Smooth muscle cell (in vitro differentiated cells): Measurements from ENCODE around the gene BTBD9. TPM values are rescaled to one million over a fixed set of nuclear protein-coding genes. Genes with fewer than 3 reads are reported as not detected.

ENCODE experiments used
- DNase-seq: peaks from one replicate; lab custom pipeline; 2025; ENCODE audit not compliant: unreplicated experiment; lab: John Stamatoyannopoulos, UW
- H2AFZ ChIP-seq: fragments of 200-600 bp; sonication (generic); 2 replicates; pipeline ENCODE4 v1.6.0; 2016; ENCODE audit warnings: antibody characterized with exemption, low read depth, mild to moderate bottlenecking
- H3F3A ChIP-seq: fragments of 200-600 bp; sonication (generic); 2 replicates; pipeline ENCODE4 v1.6.0; 2017; ENCODE audit warnings: antibody characterized with exemption, low read depth
- H3K27ac ChIP-seq: fragments of 200-600 bp; sonication (generic); 2 replicates; pipeline ENCODE4 v1.5.1; 2016; ENCODE audit warnings: low read depth, mild to moderate bottlenecking
- H3K27me3 ChIP-seq: fragments of 200-600 bp; sonication (generic); 2 replicates; pipeline ENCODE4 v1.6.1; 2016; ENCODE audit warnings: low read depth, mild to moderate bottlenecking
- H3K36me3 ChIP-seq: fragments of 200-600 bp; sonication (generic); 2 replicates; pipeline ENCODE4 v1.5.1; 2016; ENCODE audit warnings: low read depth
- H3K4me1 ChIP-seq: fragments of 200-600 bp; sonication (generic); 2 replicates; pipeline ENCODE4 v1.5.1; 2016; ENCODE audit warnings: low read depth
- H3K4me2 ChIP-seq: fragments of 200-600 bp; sonication (generic); 2 replicates; pipeline ENCODE4 v1.6.0; 2016; ENCODE audit warnings: mild to moderate bottlenecking
- H3K4me3 ChIP-seq: fragments of 200-600 bp; sonication (generic); 2 replicates; pipeline ENCODE4 v1.5.1; 2016; ENCODE audit warnings: mild to moderate bottlenecking
- H3K79me2 ChIP-seq: fragments of 200-600 bp; sonication (generic); 2 replicates; pipeline ENCODE4 v1.6.0; 2016; ENCODE audit warnings: low read depth, mild to moderate bottlenecking
- H3K9ac ChIP-seq: fragments of 200-600 bp; sonication (generic); 2 replicates; pipeline ENCODE4 v1.6.0; 2016; ENCODE audit warnings: low read depth
- H3K9me3 ChIP-seq: fragments of 200-600 bp; sonication (generic); replicated peaks from 2 replicates; pipeline ENCODE4 v1.5.1; 2016; ENCODE audit warnings: low read depth
- H4K20me1 ChIP-seq: fragments of 200-600 bp; sonication (generic); 2 replicates; pipeline ENCODE4 v1.6.0; 2016; ENCODE audit warnings: low read depth
- WGBS: methylation state at CpG from one replicate; pipeline ENCODE4 v1.1.7; 2016; ENCODE audit warnings: low lambda C conversion rate; 5-methylcytosine and 5-hydroxymethylcytosine counted together
- polyA plus RNA-seq: library from polyadenylated mRNA; unstranded; fragments of >200 nt; fragmentation: Nextera tagmentation; extraction: Ambion mirVana; gene quantifications from 2 replicates; pipeline ENCODE4 v1.2.1, GENCODE V29; 2016
- total RNA-seq: library from RNA; depleted of rRNA; stranded (reverse); fragments of >200 nt; gene quantifications from 2 replicates; pipeline ENCODE4 v1.2.3, GENCODE V29; 2014
- TF ChIP-seq, protein P1 (sequence below): fragments of 200-600 bp; sonication (generic); IDR thresholded peaks from 2 replicates; pipeline ENCODE4 v1.5.1; 2017; ENCODE audit warnings: borderline replicate concordance, mild to moderate bottlenecking, antibody characterized with exemption; ENCODE audit not compliant: insufficient read depth, poor library complexity, severe bottlenecking

The BTBD9 gene
- total and polyA plus RNA-seq, 2 experiments from 2014 or later, result 5.6 to 12.5 TPM

DNA sequence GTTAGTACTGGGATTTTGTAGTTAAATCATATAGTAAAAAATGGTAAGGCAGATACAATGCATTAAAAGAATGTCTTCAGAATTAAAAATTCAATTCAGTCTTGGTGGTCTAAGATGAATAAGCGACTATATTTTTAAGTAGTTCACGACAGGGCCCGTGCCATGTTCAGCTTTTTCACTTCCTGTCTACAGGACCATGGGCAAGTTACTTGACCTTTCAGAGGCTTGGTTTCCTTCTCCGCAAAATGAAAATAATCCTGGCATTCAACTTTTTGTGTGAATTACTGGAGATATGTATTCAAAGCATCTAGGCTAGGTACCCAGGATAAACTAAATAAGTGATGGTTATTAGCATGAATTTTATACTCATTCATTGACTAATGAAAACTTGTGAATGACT, 216.0 kb downstream of the BTBD9 start:
- WGBS, result 97% methylated on average over 4 of the region's 4 CpGs

DNA sequence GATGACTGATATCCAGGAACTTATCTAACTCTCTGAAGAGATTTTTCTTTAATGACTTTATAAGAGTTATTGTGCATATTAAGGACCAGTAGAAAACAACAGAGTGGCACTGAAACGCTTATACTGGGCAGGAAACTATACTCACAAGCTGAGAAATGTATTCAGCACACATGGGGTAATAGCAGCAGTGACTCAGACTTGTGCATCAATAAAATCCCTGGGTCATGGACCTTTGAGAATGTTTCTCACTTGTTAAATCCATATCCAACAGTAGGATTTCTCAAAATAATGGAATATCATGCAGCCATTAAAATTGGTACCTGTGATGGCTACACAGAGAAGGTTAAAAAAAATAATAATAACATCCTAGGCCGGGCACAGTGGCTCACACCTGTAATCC, 219.5 kb downstream of the BTBD9 start:
- DNase-seq, result no peak

More for the DNA sequence above, 216.0 kb downstream of the BTBD9 start:
- TF ChIP-seq, protein P1, sequence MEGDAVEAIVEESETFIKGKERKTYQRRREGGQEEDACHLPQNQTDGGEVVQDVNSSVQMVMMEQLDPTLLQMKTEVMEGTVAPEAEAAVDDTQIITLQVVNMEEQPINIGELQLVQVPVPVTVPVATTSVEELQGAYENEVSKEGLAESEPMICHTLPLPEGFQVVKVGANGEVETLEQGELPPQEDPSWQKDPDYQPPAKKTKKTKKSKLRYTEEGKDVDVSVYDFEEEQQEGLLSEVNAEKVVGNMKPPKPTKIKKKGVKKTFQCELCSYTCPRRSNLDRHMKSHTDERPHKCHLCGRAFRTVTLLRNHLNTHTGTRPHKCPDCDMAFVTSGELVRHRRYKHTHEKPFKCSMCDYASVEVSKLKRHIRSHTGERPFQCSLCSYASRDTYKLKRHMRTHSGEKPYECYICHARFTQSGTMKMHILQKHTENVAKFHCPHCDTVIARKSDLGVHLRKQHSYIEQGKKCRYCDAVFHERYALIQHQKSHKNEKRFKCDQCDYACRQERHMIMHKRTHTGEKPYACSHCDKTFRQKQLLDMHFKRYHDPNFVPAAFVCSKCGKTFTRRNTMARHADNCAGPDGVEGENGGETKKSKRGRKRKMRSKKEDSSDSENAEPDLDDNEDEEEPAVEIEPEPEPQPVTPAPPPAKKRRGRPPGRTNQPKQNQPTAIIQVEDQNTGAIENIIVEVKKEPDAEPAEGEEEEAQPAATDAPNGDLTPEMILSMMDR, result no peak
- Histone ChIP-seq H3K4me3 (no peak overlapping the region), H4K20me1 (no peaks in the 10 kb centered on the region), H3K4me1 (no peaks in the 10 kb centered on the region), H2AFZ (no peak overlapping the region), H3K27me3 (no peaks in the 10 kb centered on the region), H3K9ac (no peak overlapping the region), H3K36me3 (no peaks in the 10 kb centered on the region), H3K79me2 (no peaks in the 10 kb centered on the region), H3K9me3 (no peaks in the 10 kb centered on the region), H3F3A (no peaks in the 10 kb centered on the region), H3K27ac (no peak overlapping the region), H3K4me2 (no peak overlapping the region)
- no peak for DNase-seq

DNA sequence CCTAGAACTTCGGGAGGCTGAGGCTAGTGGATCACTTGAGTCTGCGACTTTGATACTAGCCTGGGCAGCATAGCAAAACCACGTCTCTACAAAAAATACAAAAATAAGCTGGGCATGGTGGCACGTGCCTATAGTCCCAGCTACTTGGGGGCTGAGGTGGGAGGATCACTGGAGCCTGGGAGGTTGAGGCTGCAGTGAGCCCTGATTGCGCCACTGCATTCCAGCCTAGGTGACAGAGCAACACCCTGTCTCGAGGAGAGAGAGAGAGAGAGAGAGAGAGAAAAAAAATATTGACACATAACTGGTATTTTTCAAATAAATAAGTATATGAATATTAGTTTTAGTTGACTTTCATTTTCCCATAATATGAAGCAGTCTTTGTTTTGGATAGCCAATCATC, 222.2 kb downstream of the BTBD9 start:
- H3K4me3 ChIP-seq, result no peak overlapping the region
- H3K4me2 ChIP-seq, result no peak overlapping the region
- TF ChIP-seq, protein P1, result no peak
- H3K9me3 ChIP-seq, result no peaks in the 10 kb centered on the region
- WGBS, result 79% methylated on average over 6 of the region's 6 CpGs
- no peak overlapping the region for H2AFZ ChIP-seq
- H3K4me1 ChIP-seq, result no peaks in the 10 kb centered on the region
- no peak overlapping the region for H3K9ac ChIP-seq
- no peak for DNase-seq
- H4K20me1 ChIP-seq, result no peaks in the 10 kb centered on the region
- H3F3A ChIP-seq, result no peaks in the 10 kb centered on the region
- H3K79me2 ChIP-seq, result no peaks in the 10 kb centered on the region
- H3K27ac ChIP-seq, result no peak overlapping the region
- H3K27me3 ChIP-seq, result no peaks in the 10 kb centered on the region
- no peaks in the 10 kb centered on the region for H3K36me3 ChIP-seq

More for the DNA sequence above, 219.5 kb downstream of the BTBD9 start:
- no peak overlapping the region for H3K4me3 ChIP-seq
- H3K9me3 ChIP-seq, result no peaks in the 10 kb centered on the region
- H3K36me3 ChIP-seq, result no peaks in the 10 kb centered on the region
- no peak overlapping the region for H3K4me2 ChIP-seq
- H3K79me2 ChIP-seq, result no peaks in the 10 kb centered on the region
- H3K4me1 ChIP-seq, result no peaks in the 10 kb centered on the region
- H3K27me3 ChIP-seq, result no peaks in the 10 kb centered on the region
- 94% methylated on average over 2 of the region's 2 CpGs for WGBS
- no peak overlapping the region for H2AFZ ChIP-seq
- H3K27ac ChIP-seq, result no peak overlapping the region
- TF ChIP-seq, protein P1, result no peak
- no peak overlapping the region for H3K9ac ChIP-seq
- no peaks in the 10 kb centered on the region for H4K20me1 ChIP-seq
- no peaks in the 10 kb centered on the region for H3F3A ChIP-seq

DNA sequence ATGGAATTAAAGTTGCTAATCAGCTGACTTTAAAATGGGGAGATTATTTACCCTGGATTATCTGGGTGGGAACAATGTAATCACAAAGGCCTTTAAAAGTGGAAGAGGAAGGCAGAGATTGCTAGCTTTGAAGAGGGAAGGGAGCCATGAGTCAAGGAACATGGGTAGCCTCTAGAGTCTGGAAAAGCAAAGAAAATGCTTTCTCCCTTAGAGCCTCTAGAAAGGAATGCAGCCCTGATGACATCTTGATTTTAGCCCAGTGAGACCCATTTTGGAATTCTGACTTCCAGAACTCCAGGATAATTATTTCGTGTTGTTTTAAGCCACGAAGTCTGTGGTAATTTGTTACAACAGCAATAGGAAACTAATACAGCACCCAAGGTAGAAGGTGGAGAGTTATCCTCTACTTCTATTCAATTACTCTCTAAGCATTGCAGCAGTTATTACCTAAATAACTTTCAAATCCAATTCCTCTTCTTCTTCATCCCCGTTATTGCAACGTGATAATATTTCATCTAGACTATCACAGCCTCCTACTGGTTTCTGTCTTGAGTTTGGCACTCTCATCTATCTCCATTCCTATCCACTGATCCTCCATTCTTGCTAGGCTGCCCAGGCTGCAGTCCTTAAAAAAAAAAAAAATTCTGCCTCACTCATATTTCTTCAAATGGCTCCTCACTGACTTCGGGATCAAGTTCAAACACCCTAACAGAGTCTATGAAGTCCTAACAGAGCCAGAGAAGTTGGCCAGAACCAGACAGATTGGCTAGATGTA, 224.3 kb downstream of the BTBD9 start:
- DNase-seq, result no peak
- Histone ChIP-seq H3F3A (no peaks in the 10 kb centered on the region), H3K4me3 (no peak overlapping the region), H3K27ac (no peak overlapping the region), H2AFZ (no peak overlapping the region), H3K36me3 (no peaks in the 10 kb centered on the region), H3K9me3 (no peaks in the 10 kb centered on the region), H3K79me2 (no peaks in the 10 kb centered on the region), H3K27me3 (no peaks in the 10 kb centered on the region), H3K9ac (no peak overlapping the region), H3K4me1 (no peaks in the 10 kb centered on the region), H3K4me2 (no peak overlapping the region), H4K20me1 (no peaks in the 10 kb centered on the region)
- 74% methylated on average over 5 of the region's 5 CpGs for WGBS
- TF ChIP-seq, protein P1, result no peak
